Activated CD8-positive, alpha-beta memory T cell treated with anti-CD3 and anti-CD28 coated beads for 24 hours (primary cell): ENCODE data around the gene LDB3.

Experiments
- DNase-seq: peaks from one replicate; pipeline ENCODE4 v3.0.0-alpha.2; 2020

The LDB3 gene

DNA sequence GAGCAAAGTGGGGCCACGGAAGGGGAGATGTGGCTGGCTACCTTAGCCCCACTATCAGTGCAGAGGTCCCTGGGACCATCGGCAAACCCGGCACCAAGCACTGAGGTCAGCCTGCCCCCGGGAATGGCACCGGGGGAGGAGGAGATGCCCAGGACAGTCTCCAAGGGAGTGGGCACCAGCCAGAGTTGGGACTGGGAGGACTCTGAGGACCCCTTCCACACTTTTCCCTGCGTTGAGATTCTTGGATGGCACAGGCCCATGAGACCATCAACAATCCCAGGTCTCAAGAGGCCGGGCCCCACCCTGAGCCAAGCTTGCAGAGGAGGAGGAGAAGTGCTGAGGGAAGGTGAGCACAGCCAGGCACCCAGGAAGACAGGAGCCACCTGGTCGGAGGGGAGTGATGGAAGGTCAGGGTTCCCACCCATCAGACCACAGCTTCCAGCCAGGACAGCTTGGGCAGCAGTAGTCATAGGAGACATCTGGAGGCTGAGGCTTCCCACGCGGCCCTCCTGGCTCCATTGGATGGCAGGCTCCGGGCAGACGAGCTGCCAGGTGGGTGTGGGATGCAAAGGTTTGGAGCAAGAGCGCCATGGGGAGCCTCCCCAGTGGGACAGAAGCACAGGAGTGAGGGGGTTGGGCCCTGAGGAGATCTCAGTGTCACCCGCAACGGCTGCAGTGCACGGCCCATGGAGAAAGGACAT is 16.5 kb upstream of the LDB3 start:
- DNase-seq: peak; percentile 30

DNA sequence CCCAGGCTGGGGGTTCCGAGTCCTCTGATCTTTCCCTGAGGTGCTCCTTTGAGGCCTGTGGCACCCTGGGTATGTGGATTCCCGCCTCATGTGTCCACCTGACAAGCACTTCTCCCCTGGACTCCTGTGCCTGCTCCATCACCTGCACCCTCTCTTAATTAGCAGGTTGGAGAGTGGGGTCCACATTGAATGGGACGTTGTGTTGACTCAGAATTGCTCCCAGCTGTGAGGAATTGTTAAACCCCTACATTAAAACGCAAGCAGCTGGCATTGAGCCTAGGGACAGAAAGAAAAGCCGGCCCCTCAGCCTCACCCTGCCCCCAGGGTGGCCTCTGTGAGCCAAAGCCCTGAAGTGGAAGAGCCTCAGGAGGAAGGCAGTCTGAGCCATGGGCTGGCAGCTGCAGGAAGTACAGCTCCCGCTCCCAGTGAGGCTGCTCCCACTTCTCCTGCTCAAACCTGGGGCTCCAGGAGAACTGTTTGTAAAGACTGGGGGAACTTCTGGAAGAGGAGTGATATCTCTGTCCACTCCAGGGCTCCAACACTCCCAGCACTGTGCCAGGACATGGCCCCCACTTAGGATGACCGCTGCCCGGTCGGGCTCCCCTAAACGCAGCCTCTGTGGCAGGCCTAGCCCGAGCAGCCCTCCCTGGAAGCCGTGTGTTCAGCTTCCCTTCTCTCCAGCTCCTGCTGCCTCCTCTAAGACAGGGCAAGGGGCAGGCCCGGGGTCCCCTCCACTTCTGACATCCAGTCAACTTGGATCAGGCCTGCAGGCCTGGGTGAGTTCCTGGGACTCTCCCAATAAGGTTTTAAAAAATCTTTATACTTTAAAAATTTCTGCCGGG is 15.7 kb upstream of the LDB3 start:
- DNase-seq: no peak

DNA sequence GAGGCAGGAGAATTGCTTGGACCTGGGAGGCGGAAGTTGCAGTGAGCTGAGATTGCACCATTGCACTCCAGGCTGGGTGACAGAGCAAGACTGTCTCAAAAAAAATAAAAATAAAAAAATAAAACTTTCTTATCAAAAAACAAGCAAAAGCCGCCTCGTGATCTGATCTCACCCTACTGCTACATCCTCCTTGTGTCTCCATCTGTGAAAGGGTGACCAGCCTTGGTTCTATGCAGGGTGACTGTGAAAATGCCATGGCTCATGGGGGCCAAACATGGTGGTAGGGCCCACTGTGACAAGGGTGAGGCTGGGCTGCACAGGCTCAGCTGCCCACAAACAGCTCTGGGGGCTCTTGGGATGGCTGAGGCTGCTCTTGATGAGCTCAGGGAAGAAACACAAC is 14.9 kb upstream of the LDB3 start:
- DNase-seq: no peak

DNA sequence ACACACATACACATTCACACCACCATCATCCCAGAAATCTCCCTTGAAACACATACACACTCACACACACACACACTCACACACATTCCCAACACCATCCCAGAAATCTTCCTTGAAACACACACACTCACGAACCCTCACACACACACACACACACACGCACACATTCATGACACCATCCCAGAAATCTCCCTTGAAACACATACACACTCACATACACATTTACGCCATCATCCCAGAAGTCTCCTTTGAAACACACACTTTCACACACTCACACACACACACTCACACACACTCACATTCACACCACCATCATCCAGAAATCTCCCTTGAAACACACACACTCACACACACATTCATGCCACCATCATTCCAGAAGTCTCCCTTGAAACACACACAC is 14.3 kb upstream of the LDB3 start:
- no peak for DNase-seq

DNA sequence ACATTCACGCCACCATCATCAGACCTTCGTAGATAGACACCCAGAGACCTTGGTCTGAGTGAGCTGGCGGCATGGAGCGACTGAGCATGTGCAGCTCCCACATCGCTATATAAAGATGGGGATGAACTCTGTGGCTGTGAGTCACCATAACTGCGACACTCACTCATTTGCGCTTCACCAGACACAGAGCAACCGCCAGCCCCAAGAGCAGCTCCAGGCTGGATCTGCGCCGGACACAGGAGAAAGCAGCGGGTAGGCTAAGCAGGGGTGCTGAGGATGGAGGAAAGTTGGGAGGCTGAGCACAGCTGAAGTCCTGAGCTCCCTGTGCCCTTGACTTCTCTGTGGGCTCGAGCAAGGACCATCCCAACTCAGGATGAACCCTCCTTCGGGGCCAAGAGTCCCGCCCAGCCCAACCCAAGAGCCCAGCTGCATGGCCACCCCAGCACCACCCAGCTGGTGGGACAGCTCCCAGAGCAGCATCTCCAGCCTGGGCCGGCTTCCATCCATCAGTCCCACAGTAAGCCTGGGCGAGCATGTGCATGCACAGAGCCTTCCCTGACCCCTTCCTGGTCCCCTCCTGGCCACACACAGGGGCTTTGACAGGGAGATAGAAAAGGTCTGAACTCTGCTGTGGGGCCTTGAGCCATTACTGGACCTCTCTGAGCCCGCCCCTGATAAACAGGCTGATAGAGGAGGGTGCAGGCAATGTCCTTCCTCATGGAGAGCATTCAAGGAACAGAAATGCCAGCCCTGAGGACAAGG is 13.7 kb upstream of the LDB3 start, which contains the start of gene OPN4:
Gene OPN4, plus strand, starts transcription at position 137 of the 762 bp plus-strand sequence. Its CDS starts 237 bp downstream, at position 374.
- DNase-seq: no peak

DNA sequence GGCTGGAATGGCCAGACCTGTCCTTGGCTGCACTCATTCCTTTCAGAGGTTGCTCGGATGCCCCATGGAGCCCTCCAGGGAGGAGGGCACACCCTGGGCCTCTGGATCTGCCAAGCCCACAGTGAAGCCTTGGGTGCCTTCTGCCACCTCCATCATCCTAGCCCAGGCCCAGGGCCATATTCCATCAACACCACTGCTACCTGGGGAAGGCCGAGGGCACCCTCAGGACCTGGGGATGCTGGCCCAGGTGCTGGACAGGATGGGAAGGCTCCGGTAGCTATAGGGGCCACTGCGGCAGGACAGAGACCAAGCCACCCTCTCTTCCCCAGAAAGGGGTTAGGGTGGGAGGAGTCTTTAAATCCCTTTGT is 13.2 kb upstream of the LDB3 start:
- DNase-seq: no peak

DNA sequence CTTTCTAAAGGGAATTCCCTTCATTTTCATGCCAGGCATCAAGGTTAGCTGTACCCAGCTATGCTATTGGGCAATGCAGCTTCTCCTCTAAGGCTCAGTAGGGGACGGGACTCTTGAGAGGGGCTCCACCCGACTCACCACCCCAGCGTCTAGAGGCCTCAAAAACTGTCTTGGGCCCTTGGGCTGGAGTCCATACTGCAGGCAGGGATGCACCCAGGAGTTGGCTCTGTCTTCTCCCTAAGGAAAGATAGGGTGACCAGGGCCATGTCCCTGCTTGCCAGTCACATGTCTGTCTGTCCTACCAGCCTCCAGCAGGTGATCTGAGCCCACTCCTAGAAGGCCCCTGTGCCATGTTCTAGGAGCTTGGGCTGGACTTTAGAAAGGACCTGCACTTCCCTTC is 12.7 kb upstream of the LDB3 start:
- DNase-seq: no peak

DNA sequence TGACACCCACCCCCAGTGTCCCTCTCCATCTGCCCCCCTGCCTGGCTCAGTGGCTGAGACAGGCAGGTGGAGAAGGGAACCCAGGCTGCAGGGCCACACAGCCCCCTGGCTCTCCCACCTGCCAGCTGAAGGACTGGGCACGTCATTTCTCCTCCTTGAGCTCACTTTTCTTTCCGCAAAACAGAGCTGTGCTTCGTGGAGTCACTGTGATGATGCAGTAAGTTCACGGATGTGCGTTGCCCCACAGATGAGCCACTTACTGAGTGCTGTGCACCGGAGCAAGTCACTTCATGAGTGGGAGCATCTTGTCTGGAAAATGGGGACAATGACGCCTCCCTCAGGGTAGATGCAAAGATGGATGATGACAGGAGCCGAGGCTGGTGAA is 11.3 kb upstream of the LDB3 start:
- DNase-seq: no peak

DNA sequence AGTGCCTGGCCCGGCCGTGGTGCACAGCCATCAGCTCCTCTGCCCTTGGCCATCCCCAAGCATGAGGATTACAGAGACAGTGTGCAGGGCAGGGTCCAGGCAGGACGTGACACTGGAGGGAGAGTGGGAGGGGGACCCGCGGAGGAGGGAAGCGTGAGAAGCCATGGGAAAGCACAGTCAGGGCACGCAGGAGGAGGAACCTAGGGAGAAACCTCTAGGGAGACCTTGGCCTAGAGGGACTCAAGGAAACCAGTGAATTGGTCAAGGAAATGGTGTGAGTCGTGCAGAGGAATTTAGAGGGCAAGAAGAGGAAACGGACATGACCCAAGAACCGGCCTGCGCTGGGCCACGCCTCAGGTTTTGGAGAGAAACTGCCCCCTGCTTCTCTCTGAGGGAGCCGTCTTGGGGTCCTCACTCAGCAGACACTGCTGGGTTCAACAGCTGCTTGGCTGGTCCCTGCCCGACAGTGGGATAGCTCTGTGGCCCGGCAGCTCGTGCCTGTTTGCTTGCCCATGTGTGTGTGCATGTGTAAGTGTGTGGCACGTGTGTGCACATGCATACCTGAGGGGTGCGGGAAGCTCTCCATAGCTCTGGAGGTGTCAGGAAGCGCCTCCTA is 10.8 kb upstream of the LDB3 start:
- DNase-seq: no peak

DNA sequence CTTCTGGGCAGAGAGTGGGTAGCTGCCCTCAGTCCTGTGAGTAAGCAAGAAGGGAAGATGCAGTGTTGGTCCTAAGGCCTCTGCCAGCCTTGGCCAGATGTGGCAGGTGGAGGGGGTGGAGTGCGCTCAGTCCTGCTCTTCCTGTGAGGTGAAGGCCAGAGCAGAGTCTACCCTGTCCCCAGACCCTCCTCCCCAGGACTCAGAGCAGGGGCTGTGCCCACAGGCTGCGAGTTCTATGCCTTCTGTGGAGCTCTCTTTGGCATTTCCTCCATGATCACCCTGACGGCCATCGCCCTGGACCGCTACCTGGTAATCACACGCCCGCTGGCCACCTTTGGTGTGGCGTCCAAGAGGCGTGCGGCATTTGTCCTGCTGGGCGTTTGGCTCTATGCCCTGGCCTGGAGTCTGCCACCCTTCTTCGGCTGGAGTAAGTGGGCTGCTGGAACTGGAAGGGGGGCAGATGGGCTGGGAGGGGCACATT is 10.0 kb upstream of the LDB3 start:
- no peak for DNase-seq

DNA sequence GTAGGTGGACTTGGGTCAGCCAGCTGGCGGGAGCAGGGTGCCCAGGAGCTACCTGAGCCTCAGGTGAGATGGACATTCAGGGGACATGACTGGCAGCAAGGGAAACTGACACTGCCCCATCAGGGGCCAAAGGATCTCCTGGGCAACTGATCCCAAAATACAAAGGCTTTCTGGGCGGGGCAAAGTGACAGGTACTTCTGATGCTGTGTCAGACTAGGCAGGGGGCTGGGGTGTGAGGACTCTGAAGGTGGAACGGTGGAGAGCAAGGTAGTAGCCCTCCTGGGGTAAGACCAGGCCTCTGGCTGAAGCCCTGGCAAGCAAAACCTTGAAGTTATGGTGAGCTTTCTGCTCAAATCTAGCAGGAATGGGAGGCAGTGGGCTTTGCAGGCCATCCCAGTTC is 9.6 kb upstream of the LDB3 start:
- DNase-seq: no peak

DNA sequence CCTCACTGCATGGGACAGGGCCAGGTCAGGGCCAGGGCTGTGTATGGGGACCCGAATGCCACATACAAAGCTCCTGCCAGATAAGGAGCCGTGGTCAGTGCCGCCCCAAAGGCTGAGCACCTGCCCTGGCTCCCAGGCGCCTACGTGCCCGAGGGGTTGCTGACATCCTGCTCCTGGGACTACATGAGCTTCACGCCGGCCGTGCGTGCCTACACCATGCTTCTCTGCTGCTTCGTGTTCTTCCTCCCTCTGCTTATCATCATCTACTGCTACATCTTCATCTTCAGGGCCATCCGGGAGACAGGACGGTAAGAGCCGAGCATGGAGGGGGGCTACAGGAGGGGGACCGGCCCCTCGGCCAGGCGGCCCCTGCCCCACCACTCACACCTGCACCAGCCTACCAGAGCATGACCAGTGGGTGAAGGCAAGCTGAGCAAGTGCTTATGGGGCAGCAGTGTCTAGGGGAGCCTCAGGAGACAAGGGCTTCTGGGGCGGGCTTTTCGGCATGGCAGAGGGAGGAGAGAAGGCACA is 9.1 kb upstream of the LDB3 start:
- no peak for DNase-seq

DNA sequence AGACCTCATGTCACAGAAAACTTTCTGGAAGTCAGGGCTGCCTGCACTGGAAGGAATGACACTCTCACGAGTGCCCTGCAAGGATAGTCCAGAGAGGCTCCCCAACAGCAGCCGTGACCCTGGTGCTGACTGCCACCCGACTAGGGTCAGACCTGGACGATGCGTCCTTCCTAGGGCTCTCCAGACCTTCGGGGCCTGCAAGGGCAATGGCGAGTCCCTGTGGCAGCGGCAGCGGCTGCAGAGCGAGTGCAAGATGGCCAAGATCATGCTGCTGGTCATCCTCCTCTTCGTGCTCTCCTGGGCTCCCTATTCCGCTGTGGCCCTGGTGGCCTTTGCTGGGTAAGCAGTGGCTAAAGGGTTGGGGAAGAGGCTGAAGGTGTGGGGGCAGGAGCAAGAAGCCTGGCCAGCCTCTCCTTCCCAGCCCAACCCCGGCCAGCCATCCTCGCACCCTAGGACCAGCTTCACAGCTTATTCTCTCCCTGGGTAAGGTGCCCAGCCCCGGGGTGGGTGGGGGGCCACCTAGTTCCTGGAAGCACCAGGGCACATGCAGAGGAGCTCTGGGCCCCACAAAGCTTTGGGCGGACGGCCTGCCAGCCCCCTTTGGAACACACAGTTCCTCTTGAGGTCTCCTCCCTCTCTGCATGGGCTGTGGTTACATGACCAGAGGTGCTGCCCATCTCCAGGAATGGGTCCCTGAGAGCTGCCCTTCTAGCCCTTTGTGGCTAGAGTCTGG is 8.4 kb upstream of the LDB3 start:
- no peak for DNase-seq

DNA sequence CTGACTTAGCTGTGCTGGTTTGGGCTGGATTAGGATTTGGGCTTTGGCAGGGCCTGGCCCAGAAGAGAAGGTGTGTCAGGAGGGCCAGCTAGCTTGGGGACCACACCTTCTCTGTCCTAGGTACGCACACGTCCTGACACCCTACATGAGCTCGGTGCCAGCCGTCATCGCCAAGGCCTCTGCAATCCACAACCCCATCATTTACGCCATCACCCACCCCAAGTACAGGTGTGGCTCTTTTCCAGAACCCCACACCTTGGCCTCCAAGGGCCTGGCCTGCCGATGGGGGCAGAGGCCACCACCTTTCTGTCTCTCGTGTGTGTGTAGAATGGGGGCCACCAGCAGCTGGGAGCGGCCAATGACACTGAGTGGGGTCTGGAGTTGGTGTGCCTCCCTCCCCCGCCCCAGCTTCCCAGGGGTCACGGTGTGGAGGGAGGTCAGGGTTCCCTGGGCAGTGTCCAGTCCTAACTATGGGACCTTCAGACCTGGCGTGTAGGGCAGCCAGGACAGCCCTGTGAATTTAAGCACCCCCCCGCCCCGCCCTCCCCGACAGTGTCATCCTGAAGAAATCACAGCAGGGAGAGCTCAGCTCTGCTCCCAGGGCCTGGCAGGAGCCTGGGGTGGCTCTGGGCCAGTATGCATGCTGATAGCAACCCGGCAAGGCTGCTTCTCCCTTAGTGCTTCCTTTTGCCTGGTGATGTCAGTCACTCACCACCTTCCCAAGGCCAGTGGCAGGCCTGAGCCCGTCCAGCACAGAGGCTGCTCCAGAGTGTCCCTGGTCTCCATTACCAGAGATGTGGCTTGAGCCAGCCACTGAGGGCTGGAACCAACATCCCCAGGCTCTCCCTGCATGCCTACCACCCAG is 6.9 kb upstream of the LDB3 start:
- no peak for DNase-seq

DNA sequence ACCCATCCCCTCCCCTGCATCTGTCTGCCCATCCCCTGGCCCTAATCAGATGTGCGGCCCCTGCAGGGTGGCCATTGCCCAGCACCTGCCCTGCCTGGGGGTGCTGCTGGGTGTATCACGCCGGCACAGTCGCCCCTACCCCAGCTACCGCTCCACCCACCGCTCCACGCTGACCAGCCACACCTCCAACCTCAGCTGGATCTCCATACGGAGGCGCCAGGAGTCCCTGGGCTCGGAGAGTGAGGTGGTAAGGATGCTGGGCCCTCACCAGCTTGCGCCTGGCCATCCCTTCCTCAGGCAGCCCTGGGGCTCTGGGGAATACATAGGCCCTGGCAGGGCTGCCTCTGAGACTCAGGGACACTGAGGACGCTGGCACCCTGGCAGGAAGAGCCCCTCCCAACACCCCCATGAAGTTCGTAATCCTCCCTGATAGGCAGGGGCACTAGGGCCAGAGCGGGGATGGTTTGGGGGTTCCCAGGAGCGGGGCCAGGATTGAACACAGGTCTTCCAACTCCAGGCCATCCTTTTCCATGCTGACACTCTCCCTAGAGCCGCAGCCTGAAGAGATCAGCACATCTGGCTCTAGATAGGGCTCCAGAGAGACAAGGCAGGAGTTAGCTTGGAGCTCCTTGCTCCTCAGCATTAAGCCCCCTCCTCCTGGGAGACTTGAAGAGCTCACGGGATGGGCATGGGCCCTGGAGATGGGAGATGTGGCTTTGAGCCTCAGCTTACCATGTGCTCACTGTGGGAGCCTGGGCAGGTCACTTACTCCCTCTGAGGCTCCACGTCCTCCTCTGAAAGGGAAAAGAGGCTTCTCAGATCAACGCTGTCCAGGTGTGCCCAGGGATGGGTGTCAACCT is 5.9 kb upstream of the LDB3 start:
- DNase-seq: no peak

DNA sequence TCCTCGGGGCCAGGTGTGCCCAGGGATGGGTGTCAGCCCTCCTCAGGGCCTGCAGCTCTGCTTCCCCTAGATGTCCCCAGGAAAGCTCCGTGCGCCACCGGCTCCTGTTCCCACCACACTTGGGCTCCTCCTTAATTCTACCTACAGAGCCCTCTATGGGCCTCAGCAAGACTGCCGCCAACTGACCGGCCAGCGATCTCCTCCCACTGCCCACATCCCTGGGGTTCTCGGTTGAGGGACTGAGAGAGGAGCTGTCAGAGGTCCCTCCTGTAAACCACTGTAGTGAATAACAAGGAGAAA is 5.3 kb upstream of the LDB3 start:
- no peak for DNase-seq

DNA sequence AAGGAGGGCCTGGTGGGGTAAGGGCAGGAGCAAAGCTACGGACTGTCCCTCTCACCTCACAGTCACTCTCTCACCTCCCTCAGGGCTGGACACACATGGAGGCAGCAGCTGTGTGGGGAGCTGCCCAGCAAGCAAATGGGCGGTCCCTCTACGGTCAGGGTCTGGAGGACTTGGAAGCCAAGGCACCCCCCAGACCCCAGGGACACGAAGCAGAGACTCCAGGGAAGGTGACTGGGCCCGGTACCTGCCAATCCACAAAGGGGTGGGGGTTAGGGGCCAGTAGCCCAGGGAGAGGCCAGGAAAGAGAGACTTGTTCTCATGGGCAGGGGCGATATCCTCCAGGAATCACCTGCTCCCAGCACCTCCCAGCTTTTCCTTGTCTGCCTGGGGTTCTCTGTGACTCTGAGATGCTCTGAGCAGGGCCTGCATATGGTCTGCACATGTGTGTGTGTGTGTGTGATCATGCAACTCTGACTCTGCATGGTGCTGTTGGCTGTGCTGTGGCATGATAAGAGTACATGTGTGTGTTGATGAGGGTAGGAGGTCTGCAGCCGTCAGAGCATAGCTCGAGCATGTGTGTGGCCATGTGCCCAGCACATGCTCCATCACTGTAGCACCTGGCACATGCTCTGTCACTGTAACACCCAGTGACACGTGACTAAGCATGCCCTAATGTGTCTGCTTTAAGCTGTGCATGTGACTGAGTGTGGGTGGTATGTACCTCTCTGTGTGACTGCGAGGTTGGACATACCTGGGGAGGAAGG is 4.6 kb upstream of the LDB3 start:
- DNase-seq: no peak

DNA sequence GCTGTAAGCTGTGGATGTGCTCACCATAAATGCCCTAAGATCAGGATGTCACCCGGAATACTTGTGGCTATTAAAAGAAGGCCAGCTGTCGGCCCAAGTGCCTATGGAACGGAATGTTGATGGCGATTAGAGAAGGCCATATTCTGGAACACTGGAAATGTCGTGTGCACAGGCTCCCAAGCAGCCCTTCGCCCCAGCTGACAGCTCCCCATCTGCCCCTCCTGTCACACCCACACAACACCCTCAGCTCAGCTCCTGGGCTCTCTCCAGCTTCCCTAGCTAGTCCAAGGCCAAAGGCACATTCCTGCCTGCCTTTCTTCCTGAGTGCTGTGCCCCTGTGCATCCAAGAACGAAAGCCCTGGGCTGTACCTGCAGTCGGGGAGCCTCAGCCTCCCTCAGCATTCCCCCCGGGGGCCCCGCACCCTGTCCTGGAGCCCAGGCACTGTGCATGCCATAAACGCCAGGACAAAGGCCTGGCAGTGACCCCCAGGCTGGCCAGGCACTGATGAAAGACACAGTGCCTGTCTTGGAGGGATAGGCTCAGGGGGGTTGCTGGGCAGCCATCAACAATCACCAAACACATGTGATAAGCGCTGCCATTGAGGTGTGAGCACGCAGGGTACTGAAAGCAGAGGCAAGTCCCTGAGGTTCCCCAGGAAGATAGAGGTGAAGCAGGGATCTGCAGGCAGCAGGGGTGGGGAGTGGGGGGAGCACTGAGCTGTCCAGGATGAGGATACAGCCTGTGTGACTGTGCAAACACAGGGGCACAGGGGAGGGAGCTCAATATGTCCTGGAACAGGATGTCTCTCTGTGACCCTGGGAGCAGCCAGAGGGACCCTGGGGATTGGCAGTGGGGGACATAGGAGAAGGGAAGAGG is 3.7 kb upstream of the LDB3 start:
- DNase-seq: no peak

DNA sequence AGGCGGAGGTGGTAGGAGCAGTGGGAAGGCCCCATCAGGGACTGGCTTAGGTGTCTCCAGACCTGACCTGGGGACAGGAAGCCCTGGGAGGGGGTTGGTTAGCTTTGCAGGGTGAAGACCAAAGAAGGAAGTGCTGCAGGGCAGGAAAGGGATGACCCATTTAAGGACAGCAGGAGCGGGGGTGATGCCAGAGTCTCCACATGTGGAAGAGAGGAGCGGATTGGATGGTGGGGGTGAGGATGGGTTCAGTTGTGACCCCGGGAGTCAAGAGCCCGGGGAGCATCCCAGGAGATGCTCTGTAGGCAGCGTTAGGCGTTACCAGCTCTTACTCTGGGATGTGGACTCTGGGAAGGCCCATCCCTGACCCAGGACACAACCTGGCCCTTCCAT is 3.1 kb upstream of the LDB3 start:
- no peak for DNase-seq
